AG09319 (cell line): ENCODE measurements around the gene LRCH1.

Experiments used
- DNase-seq: peaks from one replicate; pipeline ENCODE4 v3.0.0-alpha.2; 2010; ENCODE audit warnings: low read depth; ENCODE audit errors: extremely low read depth
- TF ChIP-seq, protein P1 (sequence below): IDR thresholded peaks from 2 replicates; pipeline ENCODE4 v1.5.1; 2011; ENCODE audit warnings: low read depth, mild to moderate bottlenecking, inconsistent platforms, low read length, moderate library complexity

LRCH1 gene

DNA sequence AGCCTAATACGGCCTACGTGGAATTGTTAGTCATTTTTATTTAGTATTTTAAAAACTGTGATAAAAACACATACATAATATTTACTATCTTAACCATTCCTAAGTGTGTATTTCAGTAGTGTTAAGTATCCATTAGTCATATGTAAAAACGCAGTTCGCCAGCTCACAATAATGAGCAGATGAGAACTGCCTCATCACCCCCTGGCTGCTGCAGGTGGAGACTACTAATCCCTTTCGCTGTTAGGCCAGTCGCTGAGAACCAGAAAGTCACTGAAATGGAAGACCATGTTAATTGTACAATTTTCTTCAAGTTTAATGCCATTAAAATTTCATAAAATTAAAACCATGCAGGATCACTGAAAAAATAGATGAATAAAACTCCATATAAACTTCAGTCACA lies 242.4 kb downstream of the LRCH1 start:
- no peak for DNase-seq
- TF ChIP-seq, protein P1, sequence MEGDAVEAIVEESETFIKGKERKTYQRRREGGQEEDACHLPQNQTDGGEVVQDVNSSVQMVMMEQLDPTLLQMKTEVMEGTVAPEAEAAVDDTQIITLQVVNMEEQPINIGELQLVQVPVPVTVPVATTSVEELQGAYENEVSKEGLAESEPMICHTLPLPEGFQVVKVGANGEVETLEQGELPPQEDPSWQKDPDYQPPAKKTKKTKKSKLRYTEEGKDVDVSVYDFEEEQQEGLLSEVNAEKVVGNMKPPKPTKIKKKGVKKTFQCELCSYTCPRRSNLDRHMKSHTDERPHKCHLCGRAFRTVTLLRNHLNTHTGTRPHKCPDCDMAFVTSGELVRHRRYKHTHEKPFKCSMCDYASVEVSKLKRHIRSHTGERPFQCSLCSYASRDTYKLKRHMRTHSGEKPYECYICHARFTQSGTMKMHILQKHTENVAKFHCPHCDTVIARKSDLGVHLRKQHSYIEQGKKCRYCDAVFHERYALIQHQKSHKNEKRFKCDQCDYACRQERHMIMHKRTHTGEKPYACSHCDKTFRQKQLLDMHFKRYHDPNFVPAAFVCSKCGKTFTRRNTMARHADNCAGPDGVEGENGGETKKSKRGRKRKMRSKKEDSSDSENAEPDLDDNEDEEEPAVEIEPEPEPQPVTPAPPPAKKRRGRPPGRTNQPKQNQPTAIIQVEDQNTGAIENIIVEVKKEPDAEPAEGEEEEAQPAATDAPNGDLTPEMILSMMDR, result no peak

DNA sequence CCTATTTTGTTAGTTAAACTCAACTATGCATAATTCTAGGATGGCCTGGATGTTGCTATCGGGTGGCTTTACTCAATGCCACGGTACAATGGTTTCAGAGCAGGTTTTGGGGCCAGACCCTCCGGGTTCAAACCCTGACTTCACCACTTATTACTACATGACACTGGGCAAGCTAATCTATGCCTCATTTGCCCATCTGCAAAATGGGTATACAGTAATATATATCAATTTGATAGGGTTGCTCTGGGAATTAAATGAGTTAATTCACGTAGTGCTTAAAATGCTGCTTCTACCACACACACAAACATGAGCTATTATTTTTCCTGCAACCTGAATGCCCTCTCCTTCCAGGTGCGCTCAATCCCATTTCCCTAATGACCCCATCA lies 243.2 kb downstream of the LRCH1 start:
- TF ChIP-seq, protein P1, result no peak
- DNase-seq, result no peak

DNA sequence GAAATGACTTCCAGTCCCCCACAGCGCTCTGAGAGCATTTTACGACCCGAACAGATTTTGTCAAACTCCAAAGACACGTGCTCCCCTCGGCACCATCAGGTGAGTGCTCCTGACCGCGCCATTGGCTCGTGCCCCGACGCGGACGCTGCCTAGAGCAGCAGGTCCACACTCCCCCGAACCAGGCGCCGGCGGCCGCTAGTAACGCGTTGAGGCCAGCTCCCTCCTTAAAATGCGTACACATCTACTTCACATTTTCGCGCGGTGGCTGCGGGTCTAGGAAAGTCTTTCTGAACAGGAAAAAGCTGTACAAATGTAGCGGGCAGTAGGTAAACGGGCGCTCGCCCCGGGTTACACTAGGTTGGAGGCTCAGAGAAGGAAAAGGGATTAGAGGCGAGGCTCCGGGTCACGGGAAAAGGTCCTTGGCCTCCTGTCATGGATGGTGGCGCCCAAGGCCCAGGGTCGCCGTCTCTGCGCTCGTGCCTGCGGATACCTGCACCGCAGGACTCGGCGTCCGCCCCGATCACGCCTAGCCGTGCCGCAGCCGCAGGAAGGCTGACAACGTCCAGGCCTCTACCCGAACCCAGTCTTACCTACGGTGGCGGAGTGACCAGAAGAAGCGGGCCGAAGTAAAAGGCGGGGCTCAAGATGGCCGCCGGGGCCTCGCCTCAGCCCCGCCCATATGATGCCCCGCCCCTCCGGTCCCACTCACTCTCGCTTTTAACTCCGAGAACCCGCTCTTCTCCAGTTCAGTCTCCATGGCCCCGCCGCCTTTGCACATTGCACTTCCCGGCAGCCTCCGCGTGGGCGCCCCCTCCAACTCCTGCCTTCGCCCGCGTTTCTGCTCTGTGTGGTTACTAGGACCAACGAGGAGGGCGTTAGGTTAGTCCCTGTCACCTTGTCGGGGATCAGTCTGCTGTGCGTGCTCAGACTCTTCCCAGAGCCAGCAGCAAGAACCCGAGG lies 243.8 kb downstream of the LRCH1 start, which contains the start of gene ESD:
Gene ESD (minus strand): TSS at position 647 of the 960 bp plus-strand sequence. CDS start 5,748 bp downstream, outside the sequence.
- TF ChIP-seq, protein P1, result no peak; the same call in 1 of the 2 replicates
- peak; percentile 79 for DNase-seq

DNA sequence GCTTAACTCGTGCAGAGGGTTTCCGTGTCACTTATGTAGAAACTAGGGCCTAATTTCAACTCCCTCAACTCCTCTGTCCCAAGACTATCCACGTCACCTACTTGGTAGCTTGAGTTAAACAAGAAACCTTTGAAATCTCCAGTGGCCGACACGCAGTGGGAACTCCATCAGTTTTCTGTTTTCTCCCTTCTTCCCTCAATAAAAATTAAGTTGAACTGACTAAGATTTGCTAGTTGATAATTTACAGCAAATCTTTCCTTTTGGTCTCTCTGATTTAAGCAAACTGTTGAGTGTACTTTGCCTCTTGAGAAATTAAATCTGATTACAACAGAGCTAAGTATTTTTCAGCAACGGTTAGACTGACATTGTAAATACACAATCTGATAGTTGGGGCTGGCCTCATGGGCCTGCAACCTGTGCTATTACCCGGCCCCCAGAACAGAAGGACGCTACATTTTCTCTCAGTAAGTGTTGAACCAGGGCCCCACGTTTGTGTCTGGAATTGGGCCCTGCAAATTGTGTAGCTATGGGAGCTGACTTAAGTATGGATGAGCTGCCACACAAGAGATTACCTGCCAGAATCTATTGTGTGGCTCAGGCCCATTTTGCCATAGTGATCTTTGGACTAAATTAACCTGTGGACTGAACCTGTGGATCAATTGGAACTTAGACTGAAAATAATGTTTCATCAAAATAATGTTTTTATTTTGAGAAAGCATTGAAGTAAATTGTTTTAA lies 244.7 kb downstream of the LRCH1 start:
- TF ChIP-seq, protein P1, result no peak
- DNase-seq, result no peak

DNA sequence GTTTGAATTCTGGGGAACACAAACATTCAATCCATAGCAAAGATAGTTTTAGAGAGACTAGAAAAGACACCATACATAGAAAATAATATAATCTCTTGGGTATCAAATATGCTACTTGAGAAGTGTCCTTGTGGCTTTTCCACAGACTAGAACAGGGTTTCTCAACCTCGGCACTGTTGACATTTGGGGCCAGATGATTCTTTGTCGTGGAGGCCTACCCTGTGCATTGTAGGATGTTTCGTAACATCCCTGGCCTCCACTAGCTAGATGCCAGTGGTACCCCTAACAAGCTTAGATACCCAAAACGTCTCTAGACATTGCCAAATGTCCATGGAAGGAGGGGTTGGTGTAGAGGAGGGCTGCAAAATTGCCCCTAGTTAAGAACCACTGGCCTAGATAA lies 246.2 kb downstream of the LRCH1 start:
- DNase-seq, result no peak
- TF ChIP-seq, protein P1, result no peak

DNA sequence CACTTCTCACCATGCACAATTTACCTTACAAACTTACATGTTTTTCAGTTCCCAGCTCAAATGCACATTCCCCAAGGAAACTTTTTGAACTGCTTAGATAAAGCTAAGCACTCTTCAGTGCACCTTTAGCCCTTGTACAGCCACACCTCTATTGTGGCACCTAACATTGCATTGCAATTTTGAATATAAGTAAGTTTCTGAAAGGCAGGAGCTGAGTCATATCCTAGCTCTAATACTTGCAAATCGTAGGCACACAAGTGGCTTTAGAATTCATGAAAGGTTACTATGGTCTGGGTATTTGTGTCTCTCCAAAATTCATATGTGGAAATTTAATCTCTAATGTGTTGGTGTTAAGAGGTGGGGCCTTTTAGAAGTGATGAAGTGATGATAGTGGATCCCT lies 248.9 kb downstream of the LRCH1 start:
- TF ChIP-seq, protein P1, result no peak
- DNase-seq, result no peak
